ENCODE results near the gene DOC2A. TPM values are rescaled to one million over a fixed set of nuclear protein-coding genes. Genes with fewer than 3 reads are reported as not detected.
A peak's percentile ranks its signal among the peaks of the same experiment; 100 is the strongest.

DOC2A gene
- total and polyA plus RNA-seq, 9 of the 15 experiments (the other 6 are each of a cell fraction or from before 2014, with no cell fraction given) = 0.03 to 0.38 (median 0.28) TPM; not detected in 1

DNA sequence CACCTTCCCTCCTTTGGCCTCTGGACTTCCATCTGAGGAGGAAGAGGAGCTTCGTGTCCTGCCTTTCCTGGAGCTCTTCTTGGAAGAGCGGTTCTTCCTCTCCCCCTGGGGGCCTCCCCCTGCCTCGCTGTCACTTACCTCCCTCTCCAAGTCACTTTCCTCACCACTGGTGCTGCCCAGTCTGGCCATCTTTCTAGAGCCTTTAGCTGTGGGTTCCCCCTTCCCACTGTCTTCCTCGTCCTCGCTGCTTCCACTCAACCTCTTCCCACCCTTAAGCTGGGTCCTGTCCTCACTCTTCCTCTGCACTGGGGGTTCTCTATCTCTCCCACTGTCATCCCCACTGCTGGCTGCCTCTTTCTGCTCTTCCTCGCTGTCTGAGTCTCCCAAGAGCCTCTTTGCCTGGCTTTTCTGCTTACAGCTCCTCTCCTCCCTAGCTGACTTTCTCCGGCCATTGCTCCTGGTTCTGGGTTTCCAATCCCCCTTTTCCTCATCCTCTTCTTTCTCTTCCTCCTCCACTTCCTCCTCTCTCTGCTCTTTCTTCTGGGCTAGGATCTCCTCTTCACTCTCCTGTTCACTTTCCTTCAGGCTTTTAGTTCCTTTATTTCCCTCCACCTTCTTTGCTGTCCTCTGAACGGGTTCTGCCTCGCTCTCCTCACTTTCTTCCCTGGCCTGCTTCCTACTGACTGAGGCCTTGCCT lies 16.8 kb downstream of the DOC2A start:
- peaks cover 61% of the 10 kb centered on the region for H3K36me3 ChIP-seq (ENCODE audit: control insufficient read depth, insufficient read depth, low read length)
- H3K79me2 ChIP-seq (ENCODE audit: control insufficient read depth, insufficient read depth, low read length) = peaks cover 15% of the 10 kb centered on the region
- H3K27ac ChIP-seq (ENCODE audit: extremely low read depth, low read depth, low read length) = 0 out of 3 replicates have a peak overlapping the region, but pooled peaks have one; percentile 100
- ATAC-seq (no peak), FAIRE-seq (no peak), DNase-seq (ENCODE audit: extremely low read depth in 1 of 4, low spot score in 3 of 4) (no peak)
- ChIA-PET CTCF (ENCODE audit: low intra/inter-chr PET ratio) (no interaction called here), POLR2A (interaction anchor here (0.5 to 4.2 kb wide), 10 partner anchors 12 to 305 kb away, joined by 3 to 20 read pairs (median 6); no protein-coding TSS in a partner anchor)
- no peaks in the 10 kb centered on the region for H4K20me1 ChIP-seq (replicated peaks; ENCODE audit: control insufficient read depth, insufficient read depth, low read length)
- H3K27me3 ChIP-seq (ENCODE audit: control insufficient read depth in 2 of 2, insufficient read depth in 2 of 2, low read length in 2 of 2) = no peaks in the 10 kb centered on the region
- 77% methylated on average over 7 of the region's 9 CpGs for WGBS (ENCODE audit: insufficient coverage, low coverage, missing lambda C conversion rate)
- TF ChIP-seq POLR2A (conservative IDR thresholded peaks at IDR 0.05) = 0 out of 2 replicates have a peak, but pooled peaks have one; percentile 26
- TF ChIP-seq RAD21 (CRISPR knock-in tag; conservative IDR thresholded peaks at IDR 0.05 in 1 of 2, IDR thresholded peaks at IDR 0.05 in 1 of 2) = no peak
- in situ Hi-C loops (cut with MboI) (no loop called here), intact Hi-C loops (cut with micrococcal nuclease) (no loop called here)
- no peak overlapping the region for H3K4me3 ChIP-seq
- peaks cover 16 to 45% of the 10 kb centered on the region in 2 experiments; a peak in 4 of 5 replicates for H3K4me1 ChIP-seq (replicated peaks in 1 of 2; ENCODE audit: control insufficient read depth in 2 of 2, insufficient read depth in 2 of 2, low read length in 2 of 2)
- BruUV-seq (replicated peaks) = TSS peak; percentile 89
- H2AFZ ChIP-seq (ENCODE audit: low read depth, low read length) = no peak overlapping the region
- no peaks in the 10 kb centered on the region for H3K9me3 ChIP-seq (replicated peaks; ENCODE audit: control insufficient read depth, insufficient read depth, low read depth, low read length)
- peak overlapping the region; percentile 96 for H3K4me2 ChIP-seq (ENCODE audit: insufficient read depth, low read length)
- no peaks in the 10 kb centered on the region for H3K9me1 ChIP-seq (ENCODE audit: control insufficient read depth, insufficient read depth, low read length)
- H3K9ac ChIP-seq (ENCODE audit: insufficient read depth in 1 of 2, low read depth in 2 of 2, low read length in 2 of 2) = peak overlapping the region; percentile 97 to 100; a peak in 3 of 4 replicates

GRCh38 chr16:29993191-29993902 lies 17.5 kb downstream of the DOC2A start:
- ATAC-seq = no peak
- Histone ChIP-seq H2AFZ (ENCODE audit: low read depth, low read length) (no peak overlapping the region), H4K20me1 (replicated peaks; ENCODE audit: control insufficient read depth, insufficient read depth, low read length) (no peaks in the 10 kb centered on the region), H3K9ac (ENCODE audit: insufficient read depth in 1 of 2, low read depth in 2 of 2, low read length in 2 of 2) (peak overlapping the region in 1 of 2 experiments; percentile 63; a peak in 2 of 4 replicates), H3K4me1 (replicated peaks in 1 of 2; ENCODE audit: control insufficient read depth in 2 of 2, insufficient read depth in 2 of 2, low read length in 2 of 2) (peaks cover 16 to 49% of the 10 kb centered on the region in 2 experiments; a peak in 4 of 5 replicates), H3K4me3 (no peak overlapping the region), H3K9me3 (replicated peaks; ENCODE audit: control insufficient read depth, insufficient read depth, low read depth, low read length) (no peaks in the 10 kb centered on the region), H3K9me1 (ENCODE audit: control insufficient read depth, insufficient read depth, low read length) (no peaks in the 10 kb centered on the region), H3K36me3 (ENCODE audit: control insufficient read depth, insufficient read depth, low read length) (peaks cover 66% of the 10 kb centered on the region), H3K79me2 (ENCODE audit: control insufficient read depth, insufficient read depth, low read length) (peaks cover 15% of the 10 kb centered on the region), H3K4me2 (ENCODE audit: insufficient read depth, low read length) (no peak overlapping the region), H3K27me3 (ENCODE audit: control insufficient read depth in 2 of 2, insufficient read depth in 2 of 2, low read length in 2 of 2) (no peaks in the 10 kb centered on the region), H3K27ac (ENCODE audit: extremely low read depth, low read depth, low read length) (no peak overlapping the region)
- intact Hi-C loops (cut with micrococcal nuclease) (no loop called here), in situ Hi-C loops (cut with MboI) (no loop called here)
- CTCF ChIA-PET (ENCODE audit: low intra/inter-chr PET ratio) = no interaction called here
- no TSS peak for BruUV-seq (replicated peaks)
- POLR2A ChIA-PET = interaction anchor here (0.5 to 4.2 kb wide), 10 partner anchors 11 to 305 kb away, joined by 3 to 20 read pairs (median 6); no protein-coding TSS in a partner anchor
- no peak for FAIRE-seq
- DNase-seq (ENCODE audit: extremely low read depth in 1 of 4, low spot score in 3 of 4) = no peak
- WGBS (ENCODE audit: insufficient coverage, low coverage, missing lambda C conversion rate) = 91% methylated on average over 24 of the region's 25 CpGs
- TF ChIP-seq POLR2AphosphoS2 (IDR thresholded peaks at IDR 0.05; ENCODE audit: low read length) (no peak), TGIF2 (CRISPR knock-in tag; IDR thresholded peaks at IDR 0.05) (0 out of 2 replicates have a peak, but pooled peaks have one; percentile 25), BACH1 (tag; IDR thresholded peaks at IDR 0.05) (no peak), ZNF76 (CRISPR knock-in tag; IDR thresholded peaks at IDR 0.05; ENCODE audit: borderline replicate concordance) (no peak), POLR2G (IDR thresholded peaks at IDR 0.05; ENCODE audit: low read depth, low read length) (peak; percentile 64), CUX1 (CRISPR knock-in tag; IDR thresholded peaks at IDR 0.05) (no peak)
